CD4-positive, alpha-beta T cell treated with Interleukin-21 for 1 hour (primary cell): Measurements from ENCODE around the gene FUT3.

Experiments
- DNase-seq: peaks from one replicate; pipeline ENCODE4 v3.0.0-alpha.2; 2020

Gene FUT3

GRCh38 chr19:5799247-5800241 lies 51.7 kb downstream of the FUT3 start:
- no peak for DNase-seq

GRCh38 chr19:5798244-5798643 lies 53.0 kb downstream of the FUT3 start:
- no peak for DNase-seq

DNA sequence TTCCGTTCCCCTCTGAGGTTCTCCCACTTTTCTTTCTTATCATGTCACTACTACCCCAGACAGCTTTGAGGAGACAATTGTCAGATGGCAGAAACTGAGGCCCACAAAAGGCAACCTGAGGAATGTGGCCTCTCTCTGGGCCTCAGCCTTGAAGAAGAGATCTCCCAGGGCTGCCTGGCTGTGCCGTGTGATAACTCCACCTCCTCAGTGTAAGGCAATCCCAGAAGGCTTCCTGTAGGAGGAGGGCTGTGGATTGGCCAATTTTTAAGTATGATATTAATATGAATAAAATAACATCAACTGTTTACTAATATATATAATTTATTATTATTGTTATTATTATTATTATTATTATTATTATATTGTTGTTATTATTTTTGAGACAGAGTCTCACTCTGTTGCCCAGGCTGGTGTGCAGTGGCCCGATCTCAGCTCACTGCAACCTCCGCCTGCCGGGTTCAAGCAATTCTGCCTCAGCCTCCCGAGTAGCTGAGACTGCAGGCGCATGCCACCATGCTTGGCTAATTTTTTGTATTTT lies 55.8 kb downstream of the FUT3 start:
- DNase-seq, result no peak

GRCh38 chr19:5793188-5793587 lies 58.1 kb downstream of the FUT3 start:
- no peak for DNase-seq
